ENCODE results near the gene IRAK2.

The IRAK2 gene

DNA sequence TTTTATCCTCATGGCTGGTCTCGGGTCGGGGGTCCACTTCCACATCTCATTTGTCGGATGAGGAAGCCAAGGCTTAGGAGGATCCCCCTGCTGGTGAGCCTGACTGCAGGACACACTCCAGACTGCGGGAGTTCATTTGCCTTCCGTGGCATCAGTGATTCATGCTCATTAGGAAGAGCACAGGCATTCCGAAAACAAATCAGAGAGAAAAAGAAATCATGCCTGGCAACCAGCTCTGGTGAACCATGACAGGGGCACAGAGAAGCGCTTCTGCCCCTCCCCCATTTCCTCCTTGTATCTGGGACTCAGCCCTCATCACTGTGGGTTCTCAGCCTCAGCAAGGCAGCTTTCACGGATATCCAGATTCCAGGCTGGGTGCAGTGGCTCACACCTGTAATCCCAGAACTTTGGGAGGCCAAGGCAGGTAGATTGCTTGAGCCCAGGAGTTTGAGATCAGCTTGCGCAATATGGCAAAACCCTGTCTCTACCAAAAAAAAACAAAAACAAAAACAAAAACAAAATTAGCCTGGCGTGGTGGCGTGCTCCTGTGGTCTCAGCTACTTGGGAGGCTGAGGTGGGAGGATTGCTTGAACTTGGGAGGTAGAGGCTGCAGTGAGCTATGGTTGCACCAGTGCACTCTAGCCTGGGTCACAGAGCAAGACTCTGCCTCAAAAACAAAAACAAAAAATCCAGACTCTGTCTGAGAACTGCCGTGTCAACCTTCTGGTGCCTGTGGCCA lies 28.4 kb downstream of the IRAK2 start:
- TF ChIP-seq, protein P1, sequence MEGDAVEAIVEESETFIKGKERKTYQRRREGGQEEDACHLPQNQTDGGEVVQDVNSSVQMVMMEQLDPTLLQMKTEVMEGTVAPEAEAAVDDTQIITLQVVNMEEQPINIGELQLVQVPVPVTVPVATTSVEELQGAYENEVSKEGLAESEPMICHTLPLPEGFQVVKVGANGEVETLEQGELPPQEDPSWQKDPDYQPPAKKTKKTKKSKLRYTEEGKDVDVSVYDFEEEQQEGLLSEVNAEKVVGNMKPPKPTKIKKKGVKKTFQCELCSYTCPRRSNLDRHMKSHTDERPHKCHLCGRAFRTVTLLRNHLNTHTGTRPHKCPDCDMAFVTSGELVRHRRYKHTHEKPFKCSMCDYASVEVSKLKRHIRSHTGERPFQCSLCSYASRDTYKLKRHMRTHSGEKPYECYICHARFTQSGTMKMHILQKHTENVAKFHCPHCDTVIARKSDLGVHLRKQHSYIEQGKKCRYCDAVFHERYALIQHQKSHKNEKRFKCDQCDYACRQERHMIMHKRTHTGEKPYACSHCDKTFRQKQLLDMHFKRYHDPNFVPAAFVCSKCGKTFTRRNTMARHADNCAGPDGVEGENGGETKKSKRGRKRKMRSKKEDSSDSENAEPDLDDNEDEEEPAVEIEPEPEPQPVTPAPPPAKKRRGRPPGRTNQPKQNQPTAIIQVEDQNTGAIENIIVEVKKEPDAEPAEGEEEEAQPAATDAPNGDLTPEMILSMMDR (IDR thresholded peaks at IDR 0.05; ENCODE audit: low read depth, low read length): peak; percentile 77
- H3K4me3 ChIP-seq (ENCODE audit: low read depth, low read length): no peak overlapping the region

DNA sequence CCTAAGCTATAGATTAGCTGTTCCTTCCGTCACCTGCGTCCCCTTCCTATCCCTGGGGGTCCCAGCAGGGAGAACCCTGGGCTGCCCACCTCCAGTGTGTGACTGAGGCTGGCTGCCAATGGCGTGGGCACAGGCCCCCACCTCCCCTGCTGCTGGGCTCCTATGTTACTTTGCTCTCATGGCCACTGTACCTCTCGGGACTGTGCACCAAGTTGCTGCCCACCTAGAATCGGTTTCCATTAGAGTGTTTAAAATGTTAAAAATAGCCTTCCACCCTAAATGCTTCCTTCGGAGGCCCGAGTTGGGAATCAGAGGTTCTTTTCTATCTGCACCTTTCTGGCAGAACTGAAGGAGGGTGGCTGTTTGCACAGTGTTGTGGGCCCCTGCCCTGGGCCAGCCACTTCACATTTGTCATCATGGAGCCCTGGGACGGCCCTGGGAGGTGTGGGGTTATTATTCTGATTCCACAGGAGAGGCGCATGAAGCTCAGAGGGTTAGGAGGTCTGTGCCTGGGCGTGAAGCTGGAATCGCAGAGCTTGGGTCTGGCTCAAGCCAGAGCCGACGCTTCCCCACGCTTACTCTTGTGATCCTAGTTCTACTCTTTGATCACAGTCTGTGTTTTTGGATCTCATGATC lies 29.1 kb downstream of the IRAK2 start:
- TF ChIP-seq, protein P1 (IDR thresholded peaks at IDR 0.05; ENCODE audit: low read depth, low read length): no peak
- no peak overlapping the region for H3K4me3 ChIP-seq (ENCODE audit: low read depth, low read length)

DNA sequence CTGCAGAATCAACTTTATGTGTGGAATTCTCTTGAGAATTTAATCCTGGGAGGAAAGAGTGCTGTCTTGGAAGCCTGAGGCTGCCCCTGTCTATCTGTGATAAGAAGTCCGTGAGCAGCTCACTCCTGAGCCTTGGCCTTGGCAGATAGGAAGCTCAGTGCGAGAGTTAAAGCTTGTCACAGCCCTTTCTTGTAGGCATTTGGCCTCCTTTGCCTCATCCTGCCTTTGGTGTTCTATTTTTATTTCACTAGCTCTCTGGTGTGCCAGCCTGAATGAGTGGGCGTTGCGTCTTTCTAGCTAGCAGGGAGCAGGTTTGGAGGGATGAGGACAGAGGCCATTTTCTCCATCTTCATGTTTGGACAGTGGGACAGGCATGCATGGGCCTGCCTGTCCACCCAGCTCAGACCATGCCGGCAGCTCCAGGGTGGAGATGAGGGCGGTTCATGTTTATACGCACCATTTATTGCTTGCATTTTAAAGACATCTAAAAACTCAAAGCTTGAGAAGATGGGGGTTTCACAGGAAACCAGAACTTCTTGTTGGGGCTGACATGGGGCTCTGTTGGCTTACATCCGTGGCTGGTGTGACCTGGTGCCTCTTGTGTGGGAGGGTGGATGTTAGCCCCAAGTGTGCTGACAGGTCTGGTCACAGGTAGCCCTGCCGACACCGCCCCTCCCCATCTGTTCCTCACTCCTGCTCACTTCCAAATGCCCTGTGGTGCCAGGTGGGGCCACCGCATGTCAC lies 29.8 kb downstream of the IRAK2 start:
- TF ChIP-seq, protein P1 (IDR thresholded peaks at IDR 0.05; ENCODE audit: low read depth, low read length): no peak
- no peak overlapping the region for H3K4me3 ChIP-seq (ENCODE audit: low read depth, low read length)

GRCh38 chr3:10195366-10196089 lies 30.8 kb downstream of the IRAK2 start:
- TF ChIP-seq, protein P1 (IDR thresholded peaks at IDR 0.05; ENCODE audit: low read depth, low read length): no peak
- no peak overlapping the region for H3K4me3 ChIP-seq (ENCODE audit: low read depth, low read length)

- TF ChIP-seq, protein P1 (IDR thresholded peaks at IDR 0.05; ENCODE audit: low read depth, low read length): no peak
These were observed 31.8 kb downstream of the IRAK2 start for GRCh38 chr3:10196389-10197052.

DNA sequence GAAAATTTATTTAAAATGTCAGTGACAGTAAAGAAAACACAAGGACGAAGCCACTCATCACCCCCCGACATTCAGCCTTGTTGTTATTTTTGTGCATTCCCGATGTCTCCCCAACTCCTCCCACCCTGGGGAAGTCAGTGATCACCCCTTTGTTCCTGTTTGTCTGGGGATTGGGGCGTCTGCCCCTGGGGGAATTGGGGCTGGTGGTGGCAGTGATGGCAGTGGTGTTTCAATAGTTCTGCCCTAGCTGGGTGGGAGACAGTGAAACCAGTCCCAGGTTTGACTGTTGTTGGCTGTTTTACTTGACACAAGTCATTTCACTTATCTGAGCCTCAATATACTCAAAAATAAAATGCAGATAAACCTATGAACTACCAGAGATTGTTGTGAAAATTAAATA lies 33.5 kb downstream of the IRAK2 start:
- TF ChIP-seq, protein P1 (IDR thresholded peaks at IDR 0.05; ENCODE audit: low read depth, low read length): no peak
- H3K4me3 ChIP-seq (ENCODE audit: low read depth, low read length): no peak overlapping the region

More at GRCh38 chr3:10196389-10197052, 31.8 kb downstream of the IRAK2 start:
- H3K4me3 ChIP-seq (ENCODE audit: low read depth, low read length): no peak overlapping the region
